ENCODE measurements around the gene DTWD1. TPM values are rescaled to one million over a fixed set of nuclear protein-coding genes. Genes with fewer than 3 reads are reported as not detected.
"Not testable (repeated sequence)": the region's sequence is repeated elsewhere in the genome, so short reads cannot be mapped to it uniquely, and the experiment has no call there.

DTWD1 gene
- total RNA-seq, 4 donors from 2014 or later = 5.4 to 9.5 (median 7.2) TPM

DNA sequence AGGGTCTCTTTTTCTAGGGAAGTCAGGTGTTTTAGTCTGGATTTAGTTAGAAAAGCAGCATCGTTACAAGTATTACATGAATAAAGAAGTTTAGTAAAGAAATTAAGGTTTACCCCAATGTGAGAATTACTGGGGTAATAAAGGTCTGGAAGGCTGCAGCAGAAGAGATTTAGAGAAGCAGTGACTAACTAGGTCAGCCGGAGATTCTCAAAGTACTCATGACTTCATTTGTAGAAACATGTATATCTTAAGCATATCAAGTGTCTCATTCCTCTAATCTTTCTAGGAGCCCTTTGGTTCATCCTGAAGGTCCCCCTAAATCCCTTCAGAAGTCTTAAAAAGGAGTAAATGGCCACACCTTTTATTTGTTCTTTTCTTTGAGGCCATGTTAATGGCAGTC lies 26.0 kb downstream of the DTWD1 start:
- DNase-seq = no peak
- Histone ChIP-seq H3K9me3 (no peaks in the 10 kb centered on the region), H3K36me3 (no peaks in the 10 kb centered on the region), H3K27me3 (no peaks in the 10 kb centered on the region), H3K4me1 (no peaks in the 10 kb centered on the region), H3K4me3 (no peak overlapping the region), H3K27ac (no peak overlapping the region)
- TF ChIP-seq POLR2A (IDR thresholded peaks at IDR 0.05) = no peak
- TF ChIP-seq, protein P1, sequence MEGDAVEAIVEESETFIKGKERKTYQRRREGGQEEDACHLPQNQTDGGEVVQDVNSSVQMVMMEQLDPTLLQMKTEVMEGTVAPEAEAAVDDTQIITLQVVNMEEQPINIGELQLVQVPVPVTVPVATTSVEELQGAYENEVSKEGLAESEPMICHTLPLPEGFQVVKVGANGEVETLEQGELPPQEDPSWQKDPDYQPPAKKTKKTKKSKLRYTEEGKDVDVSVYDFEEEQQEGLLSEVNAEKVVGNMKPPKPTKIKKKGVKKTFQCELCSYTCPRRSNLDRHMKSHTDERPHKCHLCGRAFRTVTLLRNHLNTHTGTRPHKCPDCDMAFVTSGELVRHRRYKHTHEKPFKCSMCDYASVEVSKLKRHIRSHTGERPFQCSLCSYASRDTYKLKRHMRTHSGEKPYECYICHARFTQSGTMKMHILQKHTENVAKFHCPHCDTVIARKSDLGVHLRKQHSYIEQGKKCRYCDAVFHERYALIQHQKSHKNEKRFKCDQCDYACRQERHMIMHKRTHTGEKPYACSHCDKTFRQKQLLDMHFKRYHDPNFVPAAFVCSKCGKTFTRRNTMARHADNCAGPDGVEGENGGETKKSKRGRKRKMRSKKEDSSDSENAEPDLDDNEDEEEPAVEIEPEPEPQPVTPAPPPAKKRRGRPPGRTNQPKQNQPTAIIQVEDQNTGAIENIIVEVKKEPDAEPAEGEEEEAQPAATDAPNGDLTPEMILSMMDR (IDR thresholded peaks at IDR 0.05) = no peak

DNA sequence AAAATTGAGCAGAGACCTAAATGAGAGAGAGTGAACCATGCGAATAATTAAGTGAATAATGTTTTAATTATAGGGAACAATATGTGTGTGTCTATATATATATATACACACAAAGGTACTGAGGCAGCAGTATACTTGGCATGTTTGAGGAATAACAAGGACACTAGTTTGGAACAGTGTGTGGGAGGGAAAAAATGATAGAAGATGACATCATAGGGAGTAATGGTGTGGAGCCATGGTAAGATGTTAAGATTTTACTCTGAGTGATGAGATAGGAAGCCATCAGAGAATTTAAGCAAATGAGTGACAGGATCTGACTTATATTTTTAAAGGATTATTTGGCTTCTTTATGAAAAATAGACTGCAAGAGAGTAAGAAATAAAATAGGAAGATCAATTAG lies 29.1 kb downstream of the DTWD1 start:
- no peak overlapping the region for H3K27ac ChIP-seq
- peaks cover 0 to 8% (median 2%) of the 10 kb centered on the region in 4 donors for H3K9me3 ChIP-seq
- TF ChIP-seq, protein P1 (IDR thresholded peaks at IDR 0.05) = no peak
- no peak for TF ChIP-seq POLR2A (IDR thresholded peaks at IDR 0.05)
- H3K4me1 ChIP-seq = no peaks in the 10 kb centered on the region
- no peak for DNase-seq
- no peaks in the 10 kb centered on the region for H3K36me3 ChIP-seq
- H3K27me3 ChIP-seq = no peaks in the 10 kb centered on the region
- H3K4me3 ChIP-seq = no peak overlapping the region

- TF ChIP-seq, protein P1 (IDR thresholded peaks at IDR 0.05) = no peak
- TF ChIP-seq POLR2A (IDR thresholded peaks at IDR 0.05) = no peak
- Histone ChIP-seq H3K4me1 (no peaks in the 10 kb centered on the region), H3K9me3 (peaks cover 0 to 8% (median 2%) of the 10 kb centered on the region in 4 donors), H3K27ac (no peak overlapping the region), H3K27me3 (no peaks in the 10 kb centered on the region), H3K4me3 (no peak overlapping the region), H3K36me3 (no peaks in the 10 kb centered on the region)
- no peak for DNase-seq
These were observed 29.8 kb downstream of the DTWD1 start for GRCh38 chr15:49650676-49651075.

DNA sequence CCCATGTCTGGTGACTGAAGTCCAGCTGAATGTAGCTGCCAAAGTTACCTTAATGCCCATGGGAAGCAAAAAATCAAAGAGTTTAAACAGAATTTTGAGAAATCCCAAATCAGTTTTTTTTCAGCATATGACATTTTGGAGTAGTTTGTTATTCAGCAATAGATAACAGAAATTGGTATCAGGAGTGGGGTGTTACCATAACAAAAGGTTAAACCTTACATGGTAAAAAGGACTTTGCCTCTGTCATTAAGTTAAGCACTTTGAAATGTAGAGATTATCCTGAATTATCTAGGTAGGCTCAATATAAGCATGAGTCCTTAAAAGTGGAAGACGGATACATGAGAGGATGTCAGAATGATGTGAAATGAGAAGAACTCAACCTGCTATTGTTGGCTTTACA lies 32.1 kb downstream of the DTWD1 start:
- Histone ChIP-seq H3K9me3 (peaks cover 0 to 8% (median 2%) of the 10 kb centered on the region in 4 donors), H3K27ac (no peak overlapping the region), H3K4me3 (no peak overlapping the region), H3K4me1 (no peaks in the 10 kb centered on the region), H3K27me3 (no peaks in the 10 kb centered on the region), H3K36me3 (no peaks in the 10 kb centered on the region)
- no peak for DNase-seq
- TF ChIP-seq, protein P1 (IDR thresholded peaks at IDR 0.05) = no peak
- no peak for TF ChIP-seq POLR2A (IDR thresholded peaks at IDR 0.05)

- DNase-seq = no peak
- no peak overlapping the region for H3K4me3 ChIP-seq
- no peaks in the 10 kb centered on the region for H3K27me3 ChIP-seq
- H3K4me1 ChIP-seq = no peaks in the 10 kb centered on the region
- H3K27ac ChIP-seq = no peak overlapping the region
- TF ChIP-seq, protein P1 (IDR thresholded peaks at IDR 0.05) = no peak
- TF ChIP-seq POLR2A (IDR thresholded peaks at IDR 0.05) = no peak
- no peaks in the 10 kb centered on the region for H3K36me3 ChIP-seq
- H3K9me3 ChIP-seq = peaks cover 0 to 8% (median 2%) of the 10 kb centered on the region in 4 donors
These were observed 35.9 kb downstream of the DTWD1 start for GRCh38 chr15:49656734-49657133.

- Histone ChIP-seq H3K9me3 (no peaks in the 10 kb centered on the region), H3K4me3 (no peak overlapping the region), H3K27ac (no peak overlapping the region), H3K4me1 (no peaks in the 10 kb centered on the region), H3K36me3 (no peaks in the 10 kb centered on the region), H3K27me3 (no peaks in the 10 kb centered on the region)
- no peak for DNase-seq
- TF ChIP-seq, protein P1 (IDR thresholded peaks at IDR 0.05) = no peak
- no peak for TF ChIP-seq POLR2A (IDR thresholded peaks at IDR 0.05)
These were observed 43.9 kb downstream of the DTWD1 start for GRCh38 chr15:49664716-49665115.

DNA sequence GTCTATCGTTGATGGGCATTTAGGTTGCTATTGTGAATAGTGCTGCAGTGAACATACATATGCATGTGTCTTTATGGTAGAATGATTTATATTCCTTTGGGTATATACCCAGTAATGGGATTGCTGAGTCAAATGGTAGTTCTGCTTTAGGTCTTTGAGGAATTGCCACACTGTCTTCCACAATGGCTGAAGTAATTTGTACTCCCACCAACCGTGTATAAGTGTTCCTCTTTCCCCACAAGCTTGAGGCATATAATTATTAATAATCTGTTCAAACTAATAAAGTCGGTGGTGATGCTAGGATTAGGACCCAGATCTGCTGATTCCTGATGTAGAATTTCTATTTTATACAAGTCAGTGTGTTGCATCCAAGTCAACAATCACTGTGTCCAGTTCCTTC lies 45.6 kb downstream of the DTWD1 start:
- not testable (repeated sequence) for DNase-seq, H3K36me3 ChIP-seq, H3K27me3 ChIP-seq, H3K4me3 ChIP-seq, H3K4me1 ChIP-seq, H3K27ac ChIP-seq, H3K9me3 ChIP-seq

All from Peyer's patch (tissue), 4 donors.